KOPT-K1 (cell line): ENCODE data around the gene GJC3.
"Not testable (repeated sequence)": the region's sequence is repeated elsewhere in the genome, so short reads cannot be mapped to it uniquely, and the experiment has no call there.

Experiments used
- H3K27ac ChIP-seq: fragments of 200-600 bp; sonication (generic); 2 replicates; pipeline ENCODE4 v1.5.1; 2016; ENCODE audit warnings: antibody characterized with exemption, mild to moderate bottlenecking, low read depth, low read length; ENCODE audit not compliant: poor library complexity, severe bottlenecking
- H3K36me3 ChIP-seq: fragments of 200-600 bp; sonication (generic); 2 replicates; pipeline ENCODE4 v1.5.1; 2017; ENCODE audit warnings: antibody characterized with exemption, mild to moderate bottlenecking, low read length, moderate library complexity; ENCODE audit not compliant: insufficient read depth
- H3K9me3 ChIP-seq: fragments of 200-600 bp; sonication (generic); 2 replicates; pipeline ENCODE4 v1.5.1; 2017; ENCODE audit warnings: antibody characterized with exemption, low read length, mild to moderate bottlenecking; ENCODE audit not compliant: insufficient read depth, poor library complexity, severe bottlenecking

The GJC3 gene

DNA sequence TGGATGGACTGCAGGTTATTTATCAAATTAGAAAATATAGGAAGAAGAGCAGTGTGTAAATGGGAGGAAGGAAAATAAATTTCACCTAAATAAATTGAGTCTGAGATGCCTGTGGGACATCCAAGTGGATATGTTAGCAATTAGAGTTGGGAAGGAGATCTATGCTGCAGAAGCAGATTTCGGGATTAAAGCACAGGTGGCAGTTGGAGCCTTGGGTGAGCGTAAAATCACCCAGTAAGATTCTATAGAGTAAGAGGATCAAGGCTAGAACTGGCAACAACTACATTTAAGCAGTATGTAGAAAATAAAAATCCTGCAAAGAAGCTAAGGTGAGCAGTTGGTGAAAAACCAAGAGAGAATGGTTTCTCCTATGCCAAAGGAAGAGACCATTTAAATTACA, 18.4 kb downstream of the GJC3 start:
- Histone ChIP-seq H3K36me3 (peaks cover 87% of the 10 kb centered on the region), H3K9me3 (no peaks in the 10 kb centered on the region), H3K27ac (no peak overlapping the region)

DNA sequence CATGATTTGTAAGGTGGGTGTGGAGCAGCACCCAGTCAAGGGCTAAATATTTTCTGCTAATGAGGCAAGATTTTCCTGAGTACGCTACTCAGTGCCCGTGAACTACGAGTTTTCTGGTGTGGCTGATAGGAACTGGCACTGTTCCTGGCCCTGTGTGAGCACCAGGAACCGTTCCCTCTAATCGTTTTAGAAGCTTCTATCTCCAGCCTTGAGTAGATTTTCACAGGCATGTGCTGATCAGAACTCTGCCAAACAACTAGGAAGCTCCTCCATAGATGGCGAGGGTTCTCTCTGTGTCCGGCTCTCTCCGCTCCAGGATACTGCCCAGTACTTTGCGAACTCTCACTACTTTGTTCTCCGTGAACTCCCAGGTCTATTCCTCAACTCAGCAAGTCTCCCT, 27.8 kb downstream of the GJC3 start:
- Histone ChIP-seq H3K9me3 (no peaks in the 10 kb centered on the region), H3K36me3 (peaks cover 95% of the 10 kb centered on the region), H3K27ac (no peak overlapping the region)

DNA sequence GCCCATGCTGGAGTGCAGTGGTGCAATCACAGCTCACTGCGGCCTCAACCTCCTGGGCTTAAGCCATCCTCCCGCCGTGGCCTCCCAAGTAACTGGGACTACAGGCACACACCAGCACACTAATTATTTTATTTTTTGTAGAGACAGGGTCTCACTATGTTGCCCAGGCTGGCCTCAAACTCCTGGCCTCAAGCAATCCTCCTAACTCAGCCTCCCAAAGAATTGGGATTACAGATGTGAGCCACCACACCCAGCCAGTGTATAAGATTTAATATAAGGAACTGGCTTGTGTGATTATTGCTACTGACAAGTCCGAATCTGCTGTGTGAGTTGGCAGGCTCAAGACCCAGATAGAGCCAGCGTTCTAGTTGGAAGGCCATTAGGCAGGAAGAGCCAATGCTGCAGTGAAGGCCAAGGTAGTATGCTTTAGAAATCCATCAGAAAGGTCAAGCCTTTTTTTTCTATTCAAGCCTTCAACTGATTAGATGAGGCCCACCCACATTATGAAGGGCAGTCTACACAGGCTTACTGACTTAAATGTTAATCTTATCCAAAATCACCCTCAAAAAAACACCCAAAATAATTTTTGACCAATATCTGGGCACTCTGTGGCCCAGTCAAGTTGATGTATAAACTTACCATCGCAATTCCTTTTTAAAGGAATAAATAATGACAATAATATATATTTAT, 29.4 kb downstream of the GJC3 start:
- Histone ChIP-seq H3K27ac (no peak overlapping the region), H3K36me3 (peaks cover 79% of the 10 kb centered on the region), H3K9me3 (no peaks in the 10 kb centered on the region)

DNA sequence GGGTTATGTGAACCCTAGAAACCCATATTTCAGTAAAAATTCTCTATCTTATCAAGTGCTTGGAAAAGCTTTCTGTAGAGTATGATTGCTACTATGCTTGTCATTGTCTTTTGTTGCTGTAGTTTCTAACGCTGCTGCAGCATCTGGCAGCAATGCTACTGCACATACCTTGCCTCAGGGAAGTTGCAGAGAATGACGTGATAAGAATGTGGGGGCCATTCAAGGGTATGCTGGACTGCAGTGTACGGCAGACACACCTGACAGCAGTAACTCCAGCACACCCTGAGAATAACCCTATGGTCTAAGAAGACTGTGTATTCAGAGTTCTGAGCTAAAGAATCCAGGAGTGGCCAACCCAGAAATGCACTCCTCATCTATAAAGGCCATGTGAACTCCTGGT, 30.6 kb downstream of the GJC3 start:
- Histone ChIP-seq H3K27ac (no peak overlapping the region), H3K9me3 (no peaks in the 10 kb centered on the region), H3K36me3 (peaks cover 68% of the 10 kb centered on the region)

DNA sequence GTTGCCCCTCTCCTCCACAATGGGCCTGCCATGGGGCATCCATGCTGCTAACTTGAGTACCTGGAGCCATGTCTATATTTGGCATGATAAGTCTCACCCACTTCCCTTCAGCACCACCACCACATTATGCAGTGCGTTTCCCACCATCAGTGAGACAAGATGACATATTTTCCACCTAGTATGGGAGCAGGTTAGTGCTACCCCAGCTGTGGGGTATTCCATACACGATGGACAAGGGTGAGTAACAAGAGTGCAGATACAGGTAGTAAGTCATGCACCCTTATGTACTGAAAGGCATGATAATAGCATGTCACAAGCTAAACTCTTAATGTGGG, 31.4 kb downstream of the GJC3 start:
- Histone ChIP-seq H3K27ac (no peak overlapping the region), H3K9me3 (no peaks in the 10 kb centered on the region), H3K36me3 (peaks cover 59% of the 10 kb centered on the region)

DNA sequence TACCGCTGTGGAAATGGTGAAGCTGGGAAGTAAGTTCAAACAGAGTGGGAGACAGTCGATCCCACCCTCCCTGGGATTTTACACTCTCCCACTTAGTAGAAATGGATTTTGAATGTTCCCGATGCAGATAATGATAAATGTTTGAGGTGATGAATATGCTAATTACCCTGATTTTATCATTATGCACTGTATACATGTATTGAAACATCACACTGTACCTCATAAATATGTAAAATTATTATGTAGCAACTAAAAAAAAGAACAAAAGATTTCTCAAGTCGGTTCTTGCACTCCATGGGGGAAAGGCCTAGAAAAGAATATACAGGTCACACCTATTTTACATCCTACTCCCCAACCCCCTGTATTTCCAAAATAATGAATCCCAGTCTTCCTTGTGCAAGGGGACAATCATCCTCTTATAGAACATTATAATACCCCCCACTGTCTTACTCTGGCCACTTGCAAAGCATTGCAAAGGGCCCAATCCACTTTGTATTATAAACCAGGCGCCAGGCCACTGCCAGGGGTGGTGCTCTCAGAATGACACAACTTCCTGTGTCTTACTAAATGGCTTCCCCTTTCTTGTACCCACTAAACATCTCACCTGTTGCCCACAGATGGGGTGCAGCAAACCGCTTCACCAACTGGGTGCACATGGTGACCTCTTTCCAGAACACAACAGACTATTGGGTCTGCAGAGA, 31.9 kb downstream of the GJC3 start:
- H3K27ac ChIP-seq = no peak overlapping the region
- H3K9me3 ChIP-seq = no peaks in the 10 kb centered on the region
- peaks cover 54% of the 10 kb centered on the region for H3K36me3 ChIP-seq

DNA sequence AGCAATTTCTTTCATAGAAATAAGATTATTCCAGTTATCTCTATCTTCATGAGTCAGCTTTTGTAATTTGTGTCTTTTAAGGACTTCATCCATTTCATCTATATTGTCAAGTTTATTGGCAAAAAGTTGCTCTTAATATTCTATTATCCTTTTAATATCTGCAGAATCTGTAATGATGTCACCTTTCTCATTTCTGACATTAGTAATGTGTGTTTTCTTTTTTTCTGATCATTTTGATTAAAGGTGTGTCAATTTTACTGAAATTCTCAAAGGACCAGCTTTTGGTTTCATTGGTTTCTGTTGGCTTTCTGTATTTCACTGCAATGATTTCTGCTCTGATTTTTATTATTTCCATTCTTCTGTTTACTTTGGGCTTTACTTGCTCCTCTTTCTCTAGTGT, 34.7 kb downstream of the GJC3 start:
- H3K36me3 ChIP-seq = peaks cover 49% of the 10 kb centered on the region
- peaks cover 8% of the 10 kb centered on the region for H3K9me3 ChIP-seq
- H3K27ac ChIP-seq = no peak overlapping the region

DNA sequence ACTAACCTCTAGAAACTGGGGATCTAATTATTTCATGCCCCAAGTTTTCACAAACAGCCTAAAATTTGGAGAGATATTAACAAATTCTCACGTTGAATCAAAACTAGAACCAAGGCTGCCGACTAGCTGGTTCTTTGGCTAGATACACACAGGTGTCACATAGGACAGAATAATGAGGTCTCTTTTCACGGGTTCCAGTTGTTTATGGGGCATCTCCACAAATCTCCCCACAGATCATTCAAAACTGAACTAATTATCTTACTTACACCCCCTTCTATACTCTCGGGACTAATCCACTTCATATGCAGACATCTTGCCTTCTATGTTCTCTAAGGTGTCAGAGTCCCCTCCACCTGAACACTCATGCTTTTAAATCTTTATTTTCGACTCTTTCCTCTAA, 36.1 kb downstream of the GJC3 start:
- Histone ChIP-seq H3K36me3 (peaks cover 41% of the 10 kb centered on the region; the same call in 1 of the 2 replicates), H3K27ac (no peak overlapping the region), H3K9me3 (peaks cover 17% of the 10 kb centered on the region)

DNA sequence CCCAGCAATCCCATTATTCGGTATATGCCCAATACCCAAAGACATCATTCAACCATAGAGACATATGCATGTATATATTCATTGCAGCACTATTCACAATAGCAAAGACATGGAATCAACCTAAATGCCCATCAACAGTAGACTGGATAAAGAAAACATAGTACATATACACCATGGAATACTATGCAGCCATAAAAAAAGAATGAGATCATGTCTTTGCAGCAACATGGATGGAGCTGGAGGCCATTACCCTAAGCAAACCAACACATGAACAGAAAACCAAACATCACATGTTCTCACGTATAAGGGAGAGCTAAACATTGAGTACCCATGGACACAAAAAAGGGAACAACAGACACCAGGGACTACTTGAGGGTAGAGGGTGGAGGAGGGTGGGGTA, 39.1 kb downstream of the GJC3 start:
- H3K27ac ChIP-seq = not testable (repeated sequence)
- Histone ChIP-seq H3K36me3 (peaks cover 29% of the 10 kb centered on the region; the same call in 1 of the 2 replicates), H3K9me3 (peaks cover 19% of the 10 kb centered on the region)

DNA sequence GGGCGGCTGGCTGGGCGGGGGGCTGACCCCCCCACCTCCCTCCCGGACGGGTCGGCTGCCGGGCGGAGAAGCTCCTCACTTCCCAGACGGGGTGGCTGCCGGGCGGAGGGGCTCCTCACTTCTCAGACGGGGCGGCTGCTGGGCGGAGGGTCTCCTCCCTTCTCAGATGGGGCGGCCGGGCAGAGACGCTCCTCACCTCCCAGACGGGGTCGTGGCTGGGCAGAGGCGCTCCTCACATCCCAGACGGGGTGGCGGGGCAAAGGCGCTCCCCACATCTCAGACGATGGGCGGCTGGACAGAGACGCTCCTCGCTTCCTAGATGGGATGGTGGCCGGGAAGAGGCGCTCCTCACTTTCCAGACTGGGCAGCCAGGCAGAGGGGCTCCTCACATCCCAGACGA, 41.1 kb downstream of the GJC3 start:
- Histone ChIP-seq H3K36me3 (peaks cover 29% of the 10 kb centered on the region; the same call in 1 of the 2 replicates), H3K9me3 (peaks cover 31% of the 10 kb centered on the region)
- not testable (repeated sequence) for H3K27ac ChIP-seq

DNA sequence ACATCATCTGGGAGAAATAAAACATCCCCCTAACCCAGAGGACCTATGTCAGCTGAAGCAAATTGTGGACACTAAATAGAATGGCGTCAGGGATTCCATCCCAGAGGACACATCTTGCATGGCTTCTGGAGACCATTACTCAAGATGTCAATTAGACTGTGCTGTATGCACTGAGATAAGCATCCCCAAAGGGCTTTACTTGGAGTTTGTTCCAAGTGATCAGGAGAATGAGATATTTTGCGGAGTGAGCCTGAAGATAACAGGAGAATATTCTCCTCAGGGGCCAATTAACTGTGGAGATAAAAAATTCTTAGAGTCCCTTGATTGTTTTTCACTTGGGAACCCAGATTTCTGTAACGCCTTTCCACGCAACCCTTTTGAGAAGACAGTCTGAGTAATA, 48.0 kb downstream of the GJC3 start:
- Histone ChIP-seq H3K9me3 (peaks cover 14% of the 10 kb centered on the region), H3K27ac (no peak overlapping the region), H3K36me3 (no peaks in the 10 kb centered on the region)

DNA sequence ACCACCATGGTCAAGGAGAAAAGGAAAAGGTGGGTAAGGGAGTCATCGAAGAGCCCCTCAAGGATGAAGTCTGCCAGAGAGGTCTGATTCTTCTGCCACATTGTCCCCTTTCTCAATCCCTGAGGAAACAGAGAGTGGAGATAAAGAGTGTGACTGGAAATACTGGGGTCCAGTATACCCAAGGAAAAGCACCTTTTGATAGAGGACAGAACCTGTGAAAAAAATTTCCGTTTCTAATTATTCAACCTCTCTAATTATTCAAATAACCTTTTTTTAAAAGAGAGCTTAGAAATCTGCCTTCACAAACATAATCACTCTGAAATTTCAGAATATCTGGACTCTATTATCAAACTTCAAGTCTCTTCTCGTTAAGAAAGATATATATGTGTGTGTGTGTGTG, 52.5 kb downstream of the GJC3 start, which contains the start of gene OR2AE1:
Gene OR2AE1, minus strand, starts transcription at position 101 of the 400 bp plus-strand sequence. Its CDS starts 0 bp downstream, at position 101.
- Histone ChIP-seq H3K9me3 (no peaks in the 10 kb centered on the region), H3K27ac (no peak within 1 kb of the TSS), H3K36me3 (no peaks in the 10 kb centered on the region)

DNA sequence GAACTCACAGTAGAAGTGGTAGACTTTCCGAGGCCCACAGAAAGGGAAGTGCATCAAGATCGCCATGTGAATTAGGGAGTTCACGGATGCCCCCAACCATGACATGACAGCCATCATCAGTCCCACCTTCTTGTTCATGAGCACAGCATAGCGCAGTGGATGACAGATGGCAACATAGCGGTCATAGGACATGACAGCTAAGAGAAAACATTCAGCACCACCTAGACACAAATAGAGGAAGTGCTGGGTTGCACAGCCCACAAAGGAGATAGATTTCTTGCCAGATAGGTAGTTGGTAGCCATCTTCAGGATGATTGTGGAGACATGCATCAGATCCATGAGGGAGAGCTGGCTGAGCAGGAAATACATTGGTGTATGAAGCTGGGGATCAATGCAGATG, 52.9 kb downstream of the GJC3 start:
- Histone ChIP-seq H3K9me3 (no peaks in the 10 kb centered on the region), H3K36me3 (no peaks in the 10 kb centered on the region), H3K27ac (no peak overlapping the region)
